DOHH2 (cell line): ENCODE data around the gene SEM1.

Experiments
- EZH2phosphoT487 ChIP-seq: fragments of 200-600 bp; sonication (generic); IDR thresholded peaks from 2 replicates; pipeline ENCODE4 v1.6.1; 2017; ENCODE audit warnings: borderline replicate concordance, mild to moderate bottlenecking, antibody characterized with exemption, low read length, moderate library complexity, mixed read lengths
- TF ChIP-seq, protein P1 (sequence below): fragments of 200-600 bp; sonication (generic); IDR thresholded peaks from one replicate; pipeline ENCODE4 v1.5.1; 2014; ENCODE audit warnings: antibody characterized with exemption, mild to moderate bottlenecking, low read depth, low read length; ENCODE audit not compliant: poor library complexity, severe bottlenecking

DNA sequence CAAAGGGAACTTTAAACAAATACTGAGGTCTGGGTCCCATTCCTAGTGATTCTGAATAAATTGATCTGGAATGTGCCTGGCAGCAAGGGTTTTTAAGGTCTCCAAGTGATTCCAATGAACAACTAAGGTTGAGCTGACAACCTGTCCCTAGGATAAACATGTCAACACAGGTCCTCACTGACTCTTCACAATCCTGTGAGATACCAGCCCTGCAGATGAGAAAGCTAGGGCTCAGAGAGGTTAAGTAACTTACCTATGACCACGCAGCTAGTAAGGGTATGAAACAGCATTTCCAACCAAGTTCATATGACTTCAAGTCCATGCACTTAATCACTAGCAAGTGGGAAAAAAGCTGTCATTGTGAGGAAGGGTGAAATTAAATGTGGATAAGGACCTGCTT is 44.0 kb downstream of the SEM1 start:
- TF ChIP-seq, protein P1, sequence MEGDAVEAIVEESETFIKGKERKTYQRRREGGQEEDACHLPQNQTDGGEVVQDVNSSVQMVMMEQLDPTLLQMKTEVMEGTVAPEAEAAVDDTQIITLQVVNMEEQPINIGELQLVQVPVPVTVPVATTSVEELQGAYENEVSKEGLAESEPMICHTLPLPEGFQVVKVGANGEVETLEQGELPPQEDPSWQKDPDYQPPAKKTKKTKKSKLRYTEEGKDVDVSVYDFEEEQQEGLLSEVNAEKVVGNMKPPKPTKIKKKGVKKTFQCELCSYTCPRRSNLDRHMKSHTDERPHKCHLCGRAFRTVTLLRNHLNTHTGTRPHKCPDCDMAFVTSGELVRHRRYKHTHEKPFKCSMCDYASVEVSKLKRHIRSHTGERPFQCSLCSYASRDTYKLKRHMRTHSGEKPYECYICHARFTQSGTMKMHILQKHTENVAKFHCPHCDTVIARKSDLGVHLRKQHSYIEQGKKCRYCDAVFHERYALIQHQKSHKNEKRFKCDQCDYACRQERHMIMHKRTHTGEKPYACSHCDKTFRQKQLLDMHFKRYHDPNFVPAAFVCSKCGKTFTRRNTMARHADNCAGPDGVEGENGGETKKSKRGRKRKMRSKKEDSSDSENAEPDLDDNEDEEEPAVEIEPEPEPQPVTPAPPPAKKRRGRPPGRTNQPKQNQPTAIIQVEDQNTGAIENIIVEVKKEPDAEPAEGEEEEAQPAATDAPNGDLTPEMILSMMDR = no peak
- TF ChIP-seq EZH2phosphoT487 = no peak
